ENCODE measurements around the gene PRDM16. TPM values are rescaled to one million over a fixed set of nuclear protein-coding genes. Genes with fewer than 3 reads are reported as not detected.

Gene PRDM16
- total RNA-seq, 1 experiment from 2014 or later, result 1.6 TPM

DNA sequence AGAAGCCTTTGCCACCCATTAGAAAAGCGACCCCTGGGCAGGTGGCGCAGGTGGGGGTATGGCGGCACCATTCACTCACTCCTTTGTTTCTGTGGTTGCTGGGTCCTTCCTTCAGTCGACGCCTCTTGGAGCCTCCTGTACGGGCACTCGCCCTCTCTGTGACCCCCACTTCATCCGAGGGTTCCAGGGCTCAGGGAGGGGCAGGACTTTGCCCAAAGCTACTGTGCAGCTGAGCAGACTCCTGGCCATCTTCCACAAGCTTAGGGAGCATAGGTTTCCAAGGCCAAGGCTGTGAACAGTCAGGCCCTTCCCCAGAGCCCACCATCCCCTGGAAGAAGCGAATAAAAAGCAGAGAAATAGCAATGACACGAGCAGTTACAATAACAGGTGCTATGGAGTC lies 194.8 kb downstream of the PRDM16 start (continued):
- TF ChIP-seq, protein P1, sequence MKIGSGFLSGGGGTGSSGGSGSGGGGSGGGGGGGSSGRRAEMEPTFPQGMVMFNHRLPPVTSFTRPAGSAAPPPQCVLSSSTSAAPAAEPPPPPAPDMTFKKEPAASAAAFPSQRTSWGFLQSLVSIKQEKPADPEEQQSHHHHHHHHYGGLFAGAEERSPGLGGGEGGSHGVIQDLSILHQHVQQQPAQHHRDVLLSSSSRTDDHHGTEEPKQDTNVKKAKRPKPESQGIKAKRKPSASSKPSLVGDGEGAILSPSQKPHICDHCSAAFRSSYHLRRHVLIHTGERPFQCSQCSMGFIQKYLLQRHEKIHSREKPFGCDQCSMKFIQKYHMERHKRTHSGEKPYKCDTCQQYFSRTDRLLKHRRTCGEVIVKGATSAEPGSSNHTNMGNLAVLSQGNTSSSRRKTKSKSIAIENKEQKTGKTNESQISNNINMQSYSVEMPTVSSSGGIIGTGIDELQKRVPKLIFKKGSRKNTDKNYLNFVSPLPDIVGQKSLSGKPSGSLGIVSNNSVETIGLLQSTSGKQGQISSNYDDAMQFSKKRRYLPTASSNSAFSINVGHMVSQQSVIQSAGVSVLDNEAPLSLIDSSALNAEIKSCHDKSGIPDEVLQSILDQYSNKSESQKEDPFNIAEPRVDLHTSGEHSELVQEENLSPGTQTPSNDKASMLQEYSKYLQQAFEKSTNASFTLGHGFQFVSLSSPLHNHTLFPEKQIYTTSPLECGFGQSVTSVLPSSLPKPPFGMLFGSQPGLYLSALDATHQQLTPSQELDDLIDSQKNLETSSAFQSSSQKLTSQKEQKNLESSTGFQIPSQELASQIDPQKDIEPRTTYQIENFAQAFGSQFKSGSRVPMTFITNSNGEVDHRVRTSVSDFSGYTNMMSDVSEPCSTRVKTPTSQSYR (CRISPR knock-in tag; IDR thresholded peaks at IDR 0.05), result no peak
- no peak for TF ChIP-seq MXD4 (CRISPR knock-in tag; IDR thresholded peaks at IDR 0.05; ENCODE audit: borderline replicate concordance)
- no peak for TF ChIP-seq ZNF423 (CRISPR knock-in tag; IDR thresholded peaks at IDR 0.05)
- TF ChIP-seq, protein P2, sequence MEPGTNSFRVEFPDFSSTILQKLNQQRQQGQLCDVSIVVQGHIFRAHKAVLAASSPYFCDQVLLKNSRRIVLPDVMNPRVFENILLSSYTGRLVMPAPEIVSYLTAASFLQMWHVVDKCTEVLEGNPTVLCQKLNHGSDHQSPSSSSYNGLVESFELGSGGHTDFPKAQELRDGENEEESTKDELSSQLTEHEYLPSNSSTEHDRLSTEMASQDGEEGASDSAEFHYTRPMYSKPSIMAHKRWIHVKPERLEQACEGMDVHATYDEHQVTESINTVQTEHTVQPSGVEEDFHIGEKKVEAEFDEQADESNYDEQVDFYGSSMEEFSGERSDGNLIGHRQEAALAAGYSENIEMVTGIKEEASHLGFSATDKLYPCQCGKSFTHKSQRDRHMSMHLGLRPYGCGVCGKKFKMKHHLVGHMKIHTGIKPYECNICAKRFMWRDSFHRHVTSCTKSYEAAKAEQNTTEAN (CRISPR knock-in tag; IDR thresholded peaks at IDR 0.05), result no peak
- TF ChIP-seq, protein P3, sequence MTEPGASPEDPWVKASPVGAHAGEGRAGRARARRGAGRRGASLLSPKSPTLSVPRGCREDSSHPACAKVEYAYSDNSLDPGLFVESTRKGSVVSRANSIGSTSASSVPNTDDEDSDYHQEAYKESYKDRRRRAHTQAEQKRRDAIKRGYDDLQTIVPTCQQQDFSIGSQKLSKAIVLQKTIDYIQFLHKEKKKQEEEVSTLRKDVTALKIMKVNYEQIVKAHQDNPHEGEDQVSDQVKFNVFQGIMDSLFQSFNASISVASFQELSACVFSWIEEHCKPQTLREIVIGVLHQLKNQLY (CRISPR knock-in tag; IDR thresholded peaks at IDR 0.05), result no peak
- TF ChIP-seq, protein P4, sequence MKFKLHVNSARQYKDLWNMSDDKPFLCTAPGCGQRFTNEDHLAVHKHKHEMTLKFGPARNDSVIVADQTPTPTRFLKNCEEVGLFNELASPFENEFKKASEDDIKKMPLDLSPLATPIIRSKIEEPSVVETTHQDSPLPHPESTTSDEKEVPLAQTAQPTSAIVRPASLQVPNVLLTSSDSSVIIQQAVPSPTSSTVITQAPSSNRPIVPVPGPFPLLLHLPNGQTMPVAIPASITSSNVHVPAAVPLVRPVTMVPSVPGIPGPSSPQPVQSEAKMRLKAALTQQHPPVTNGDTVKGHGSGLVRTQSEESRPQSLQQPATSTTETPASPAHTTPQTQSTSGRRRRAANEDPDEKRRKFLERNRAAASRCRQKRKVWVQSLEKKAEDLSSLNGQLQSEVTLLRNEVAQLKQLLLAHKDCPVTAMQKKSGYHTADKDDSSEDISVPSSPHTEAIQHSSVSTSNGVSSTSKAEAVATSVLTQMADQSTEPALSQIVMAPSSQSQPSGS (CRISPR knock-in tag; IDR thresholded peaks at IDR 0.05; ENCODE audit: borderline replicate concordance, low read depth), result no peak
- TF ChIP-seq, protein P5, sequence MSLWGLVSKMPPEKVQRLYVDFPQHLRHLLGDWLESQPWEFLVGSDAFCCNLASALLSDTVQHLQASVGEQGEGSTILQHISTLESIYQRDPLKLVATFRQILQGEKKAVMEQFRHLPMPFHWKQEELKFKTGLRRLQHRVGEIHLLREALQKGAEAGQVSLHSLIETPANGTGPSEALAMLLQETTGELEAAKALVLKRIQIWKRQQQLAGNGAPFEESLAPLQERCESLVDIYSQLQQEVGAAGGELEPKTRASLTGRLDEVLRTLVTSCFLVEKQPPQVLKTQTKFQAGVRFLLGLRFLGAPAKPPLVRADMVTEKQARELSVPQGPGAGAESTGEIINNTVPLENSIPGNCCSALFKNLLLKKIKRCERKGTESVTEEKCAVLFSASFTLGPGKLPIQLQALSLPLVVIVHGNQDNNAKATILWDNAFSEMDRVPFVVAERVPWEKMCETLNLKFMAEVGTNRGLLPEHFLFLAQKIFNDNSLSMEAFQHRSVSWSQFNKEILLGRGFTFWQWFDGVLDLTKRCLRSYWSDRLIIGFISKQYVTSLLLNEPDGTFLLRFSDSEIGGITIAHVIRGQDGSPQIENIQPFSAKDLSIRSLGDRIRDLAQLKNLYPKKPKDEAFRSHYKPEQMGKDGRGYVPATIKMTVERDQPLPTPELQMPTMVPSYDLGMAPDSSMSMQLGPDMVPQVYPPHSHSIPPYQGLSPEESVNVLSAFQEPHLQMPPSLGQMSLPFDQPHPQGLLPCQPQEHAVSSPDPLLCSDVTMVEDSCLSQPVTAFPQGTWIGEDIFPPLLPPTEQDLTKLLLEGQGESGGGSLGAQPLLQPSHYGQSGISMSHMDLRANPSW (CRISPR knock-in tag; conservative IDR thresholded peaks at IDR 0.05; ENCODE audit: low read depth), result no peak
- TF ChIP-seq ZNF138 (CRISPR knock-in tag; conservative IDR thresholded peaks at IDR 0.05), result no peak
- TF ChIP-seq NR2C2 (CRISPR knock-in tag; IDR thresholded peaks at IDR 0.05), result no peak
- TF ChIP-seq, protein P6, sequence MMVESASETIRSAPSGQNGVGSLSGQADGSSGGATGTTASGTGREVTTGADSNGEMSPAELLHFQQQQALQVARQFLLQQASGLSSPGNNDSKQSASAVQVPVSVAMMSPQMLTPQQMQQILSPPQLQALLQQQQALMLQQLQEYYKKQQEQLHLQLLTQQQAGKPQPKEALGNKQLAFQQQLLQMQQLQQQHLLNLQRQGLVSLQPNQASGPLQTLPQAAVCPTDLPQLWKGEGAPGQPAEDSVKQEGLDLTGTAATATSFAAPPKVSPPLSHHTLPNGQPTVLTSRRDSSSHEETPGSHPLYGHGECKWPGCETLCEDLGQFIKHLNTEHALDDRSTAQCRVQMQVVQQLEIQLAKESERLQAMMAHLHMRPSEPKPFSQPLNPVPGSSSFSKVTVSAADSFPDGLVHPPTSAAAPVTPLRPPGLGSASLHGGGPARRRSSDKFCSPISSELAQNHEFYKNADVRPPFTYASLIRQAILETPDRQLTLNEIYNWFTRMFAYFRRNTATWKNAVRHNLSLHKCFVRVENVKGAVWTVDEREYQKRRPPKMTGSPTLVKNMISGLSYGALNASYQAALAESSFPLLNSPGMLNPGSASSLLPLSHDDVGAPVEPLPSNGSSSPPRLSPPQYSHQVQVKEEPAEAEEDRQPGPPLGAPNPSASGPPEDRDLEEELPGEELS (CRISPR knock-in tag; IDR thresholded peaks at IDR 0.05), result no peak

DNA sequence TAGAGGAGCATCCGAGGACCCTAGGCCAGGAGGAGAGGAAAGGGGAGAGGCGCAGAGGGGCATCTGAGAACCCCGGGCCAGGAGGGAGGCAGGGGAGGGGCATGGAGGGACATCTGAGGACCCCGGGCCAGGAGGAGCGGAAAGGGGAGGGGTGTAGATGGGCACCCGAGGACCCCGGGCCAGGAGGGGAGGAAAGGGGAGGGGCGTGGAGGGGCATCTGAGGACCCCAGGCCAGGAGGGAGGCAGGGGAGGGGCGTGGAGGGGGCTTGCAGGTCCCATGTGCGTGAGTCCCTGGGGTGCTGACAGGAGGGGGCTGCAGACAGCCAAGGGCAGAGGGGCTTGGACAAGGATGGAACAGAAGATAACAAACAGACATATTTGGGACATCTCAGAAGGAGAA lies 195.5 kb downstream of the PRDM16 start:
- ATAC-seq (no peak), DNase-seq (ENCODE audit: low spot score) (no peak)
- Mint-ChIP-seq H3K4me1 (no peaks in the 10 kb centered on the region; the same call in 1 of the 2 replicates), H3K9me3 (peaks cover 6% of the 10 kb centered on the region), H3K36me3 (peaks cover 4% of the 10 kb centered on the region), H3K4me3 (no peak overlapping the region), H3K27me3 (ENCODE audit: low read depth) (no peaks in the 10 kb centered on the region), H3K27ac (peak overlapping the region; percentile 66; the same call in 1 of the 2 replicates)
- POLR2A ChIA-PET, result interaction anchor here (0.6 kb wide), 1 partner anchor 106 kb away, joined by 5 read pairs; no protein-coding TSS in a partner anchor
- CTCF ChIA-PET, result interaction anchor here (1.4 kb wide), 1 partner anchor 160 kb away, joined by 10 read pairs; no protein-coding TSS in a partner anchor
- TF ChIP-seq, protein P7, sequence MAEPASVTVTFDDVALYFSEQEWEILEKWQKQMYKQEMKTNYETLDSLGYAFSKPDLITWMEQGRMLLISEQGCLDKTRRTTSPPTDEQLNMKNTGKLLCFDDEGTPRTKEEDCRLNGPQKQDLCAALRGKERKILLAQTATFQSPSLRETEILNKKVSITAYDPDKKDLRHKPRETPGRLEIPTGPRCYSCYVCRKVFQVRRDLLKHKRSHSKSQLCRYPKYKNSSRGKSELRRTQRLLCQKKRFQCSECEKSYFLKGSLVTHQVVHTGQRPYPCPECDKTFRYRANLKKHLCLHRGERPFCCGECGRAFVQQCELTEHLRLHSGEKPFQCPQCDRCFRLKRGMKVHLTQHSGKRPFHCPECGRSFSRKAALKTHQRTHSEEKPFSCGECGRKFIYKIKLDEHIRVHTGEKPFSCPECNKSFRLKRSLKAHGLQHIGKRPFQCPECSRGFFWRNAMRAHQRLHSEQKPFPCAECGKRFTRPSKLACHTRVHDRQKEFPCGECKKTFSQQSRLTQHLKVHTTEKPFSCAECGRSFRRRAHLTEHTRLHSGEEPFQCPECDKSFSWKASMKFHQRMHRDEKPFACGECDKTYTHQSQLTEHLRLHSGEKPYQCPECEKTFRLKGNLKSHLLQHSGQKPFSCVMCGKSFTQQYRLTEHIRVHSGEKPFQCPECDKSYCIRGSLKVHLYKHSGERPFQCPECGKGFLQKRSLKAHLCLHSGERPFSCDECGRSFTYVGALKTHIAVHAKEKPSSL (CRISPR knock-in tag; conservative IDR thresholded peaks at IDR 0.05), result no peak
- TF ChIP-seq ZNF232 (CRISPR knock-in tag; IDR thresholded peaks at IDR 0.05) (no peak), GABPB1 (CRISPR knock-in tag; IDR thresholded peaks at IDR 0.05) (no peak), GTF2I (CRISPR knock-in tag; conservative IDR thresholded peaks at IDR 0.05) (no peak)
- TF ChIP-seq, protein P8, sequence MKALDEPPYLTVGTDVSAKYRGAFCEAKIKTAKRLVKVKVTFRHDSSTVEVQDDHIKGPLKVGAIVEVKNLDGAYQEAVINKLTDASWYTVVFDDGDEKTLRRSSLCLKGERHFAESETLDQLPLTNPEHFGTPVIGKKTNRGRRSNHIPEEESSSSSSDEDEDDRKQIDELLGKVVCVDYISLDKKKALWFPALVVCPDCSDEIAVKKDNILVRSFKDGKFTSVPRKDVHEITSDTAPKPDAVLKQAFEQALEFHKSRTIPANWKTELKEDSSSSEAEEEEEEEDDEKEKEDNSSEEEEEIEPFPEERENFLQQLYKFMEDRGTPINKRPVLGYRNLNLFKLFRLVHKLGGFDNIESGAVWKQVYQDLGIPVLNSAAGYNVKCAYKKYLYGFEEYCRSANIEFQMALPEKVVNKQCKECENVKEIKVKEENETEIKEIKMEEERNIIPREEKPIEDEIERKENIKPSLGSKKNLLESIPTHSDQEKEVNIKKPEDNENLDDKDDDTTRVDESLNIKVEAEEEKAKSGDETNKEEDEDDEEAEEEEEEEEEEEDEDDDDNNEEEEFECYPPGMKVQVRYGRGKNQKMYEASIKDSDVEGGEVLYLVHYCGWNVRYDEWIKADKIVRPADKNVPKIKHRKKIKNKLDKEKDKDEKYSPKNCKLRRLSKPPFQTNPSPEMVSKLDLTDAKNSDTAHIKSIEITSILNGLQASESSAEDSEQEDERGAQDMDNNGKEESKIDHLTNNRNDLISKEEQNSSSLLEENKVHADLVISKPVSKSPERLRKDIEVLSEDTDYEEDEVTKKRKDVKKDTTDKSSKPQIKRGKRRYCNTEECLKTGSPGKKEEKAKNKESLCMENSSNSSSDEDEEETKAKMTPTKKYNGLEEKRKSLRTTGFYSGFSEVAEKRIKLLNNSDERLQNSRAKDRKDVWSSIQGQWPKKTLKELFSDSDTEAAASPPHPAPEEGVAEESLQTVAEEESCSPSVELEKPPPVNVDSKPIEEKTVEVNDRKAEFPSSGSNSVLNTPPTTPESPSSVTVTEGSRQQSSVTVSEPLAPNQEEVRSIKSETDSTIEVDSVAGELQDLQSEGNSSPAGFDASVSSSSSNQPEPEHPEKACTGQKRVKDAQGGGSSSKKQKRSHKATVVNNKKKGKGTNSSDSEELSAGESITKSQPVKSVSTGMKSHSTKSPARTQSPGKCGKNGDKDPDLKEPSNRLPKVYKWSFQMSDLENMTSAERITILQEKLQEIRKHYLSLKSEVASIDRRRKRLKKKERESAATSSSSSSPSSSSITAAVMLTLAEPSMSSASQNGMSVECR (CRISPR knock-in tag; IDR thresholded peaks at IDR 0.05; ENCODE audit: borderline replicate concordance), result no peak
- TF ChIP-seq, protein P9, sequence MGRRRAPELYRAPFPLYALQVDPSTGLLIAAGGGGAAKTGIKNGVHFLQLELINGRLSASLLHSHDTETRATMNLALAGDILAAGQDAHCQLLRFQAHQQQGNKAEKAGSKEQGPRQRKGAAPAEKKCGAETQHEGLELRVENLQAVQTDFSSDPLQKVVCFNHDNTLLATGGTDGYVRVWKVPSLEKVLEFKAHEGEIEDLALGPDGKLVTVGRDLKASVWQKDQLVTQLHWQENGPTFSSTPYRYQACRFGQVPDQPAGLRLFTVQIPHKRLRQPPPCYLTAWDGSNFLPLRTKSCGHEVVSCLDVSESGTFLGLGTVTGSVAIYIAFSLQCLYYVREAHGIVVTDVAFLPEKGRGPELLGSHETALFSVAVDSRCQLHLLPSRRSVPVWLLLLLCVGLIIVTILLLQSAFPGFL (CRISPR knock-in tag; IDR thresholded peaks at IDR 0.05; ENCODE audit: borderline replicate concordance), result no peak
